ENCODE data around the gene SLC2A6.
"Not testable (repeated sequence)": the region's sequence is repeated elsewhere in the genome, so short reads cannot be mapped to it uniquely, and the experiment has no call there.

The SLC2A6 gene

GRCh38 chr9:133463234-133463863 is 15.6 kb downstream of the SLC2A6 start:
- no peak for DNase-seq (ENCODE audit: low read depth)

DNA sequence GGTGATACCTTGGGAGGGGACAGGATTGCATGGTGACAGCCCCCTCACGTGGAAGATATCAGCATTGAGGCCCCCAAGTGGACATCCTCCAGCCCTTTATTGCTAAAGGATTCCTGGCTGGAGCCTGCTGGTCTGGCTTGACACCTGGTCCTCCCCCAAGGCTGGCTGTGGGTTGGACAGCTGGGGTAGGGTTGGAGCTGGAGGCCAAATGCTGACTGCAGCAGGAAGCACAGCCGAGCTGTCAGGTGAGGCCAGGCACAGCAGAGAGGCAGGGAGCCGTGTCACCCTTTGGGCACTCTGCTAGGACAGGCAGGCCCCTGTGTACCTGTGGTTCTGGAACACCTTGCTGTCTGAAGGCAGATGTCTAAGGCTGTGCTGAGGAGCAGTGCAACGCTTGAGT is 16.9 kb downstream of the SLC2A6 start:
- DNase-seq (ENCODE audit: low read depth), result no peak

DNA sequence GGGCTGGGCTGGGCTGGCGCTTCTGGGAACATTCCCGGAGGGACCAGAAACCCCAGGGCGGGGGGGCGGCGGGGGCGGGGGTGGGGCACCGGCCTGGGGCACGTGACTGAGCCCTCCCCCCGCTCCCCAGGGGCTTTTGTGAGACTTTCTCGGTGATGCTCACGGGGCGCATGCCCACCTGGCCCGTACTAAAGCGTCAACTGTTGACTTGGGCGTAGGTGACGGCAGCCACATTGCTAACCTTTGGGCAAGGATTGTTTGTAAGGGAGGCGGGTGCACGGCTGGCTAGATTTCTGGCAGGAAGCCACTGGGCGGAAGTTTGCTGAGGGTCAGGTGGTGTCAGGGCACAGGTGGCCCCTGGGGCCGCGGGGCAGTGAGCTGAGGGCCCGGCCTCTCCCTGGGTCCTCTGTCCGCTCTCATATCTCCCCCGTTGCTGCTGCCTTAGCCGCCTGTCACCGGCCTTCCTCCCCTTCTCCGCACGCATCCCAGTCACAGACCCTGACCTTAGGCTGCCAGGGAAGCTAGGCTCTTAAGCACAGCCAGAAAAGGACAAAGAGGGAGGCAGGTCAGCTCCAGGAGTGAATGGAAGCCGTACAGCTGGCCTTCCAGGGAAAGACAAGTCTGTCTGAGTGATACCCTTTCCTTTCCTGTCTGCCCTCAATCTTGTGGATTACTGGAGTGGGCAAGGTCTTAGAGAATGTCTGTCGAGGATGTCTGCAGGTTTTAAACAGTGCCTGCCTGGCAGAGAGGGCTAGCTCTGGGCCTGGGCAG is 18.3 kb downstream of the SLC2A6 start:
- peak; percentile 21 for DNase-seq (ENCODE audit: low read depth)

DNA sequence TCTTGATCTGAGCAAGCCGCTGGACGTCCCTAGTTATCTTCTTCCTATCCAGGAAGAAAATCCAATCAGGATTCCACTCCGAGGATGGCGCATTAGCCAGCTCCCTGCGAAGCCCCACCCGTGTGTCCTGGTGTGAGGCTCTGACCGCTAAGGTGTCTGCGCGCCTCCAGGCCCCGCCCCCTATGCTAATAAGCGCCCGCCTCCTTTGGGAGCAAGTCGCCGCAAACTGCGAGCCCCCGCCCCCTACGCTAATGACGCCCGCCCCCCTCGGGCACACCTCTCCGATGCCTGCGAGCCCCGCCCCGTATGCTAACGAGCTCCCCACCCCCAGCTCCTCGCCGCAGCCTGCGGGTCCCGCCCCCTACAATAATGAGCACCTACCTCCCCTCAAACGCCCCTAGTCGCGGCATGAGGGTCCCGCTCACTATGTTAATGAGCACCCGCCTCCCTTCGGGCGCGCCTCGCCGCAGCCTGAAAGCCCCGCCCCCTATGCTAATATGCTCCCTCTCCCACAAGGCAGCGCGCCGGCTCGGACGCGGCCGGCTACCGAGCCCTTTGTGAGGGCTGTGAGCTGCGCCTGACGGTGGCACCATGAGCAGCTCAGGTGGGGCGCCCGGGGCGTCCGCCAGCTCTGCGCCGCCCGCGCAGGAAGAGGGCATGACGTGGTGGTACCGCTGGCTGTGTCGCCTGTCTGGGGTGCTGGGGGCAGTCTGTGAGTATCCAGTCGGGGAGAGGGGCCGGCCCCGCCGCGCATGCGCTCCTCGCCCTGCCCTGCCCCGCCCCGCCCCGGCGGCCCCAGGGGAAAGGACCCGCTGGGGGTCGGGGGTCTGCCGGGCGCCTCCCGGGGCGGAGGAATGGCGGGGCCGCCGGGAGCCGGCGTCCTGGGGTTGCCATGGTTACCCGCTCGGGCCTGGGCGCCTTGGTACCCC is 19.2 kb downstream of the SLC2A6 start, which contains the start of gene CACFD1:
TSS of gene CACFD1 (plus strand) at position 503 of the 929 bp plus-strand sequence. CDS start at position 592, 89 bp downstream.
- DNase-seq (ENCODE audit: low read depth), result peak; percentile 87

DNA sequence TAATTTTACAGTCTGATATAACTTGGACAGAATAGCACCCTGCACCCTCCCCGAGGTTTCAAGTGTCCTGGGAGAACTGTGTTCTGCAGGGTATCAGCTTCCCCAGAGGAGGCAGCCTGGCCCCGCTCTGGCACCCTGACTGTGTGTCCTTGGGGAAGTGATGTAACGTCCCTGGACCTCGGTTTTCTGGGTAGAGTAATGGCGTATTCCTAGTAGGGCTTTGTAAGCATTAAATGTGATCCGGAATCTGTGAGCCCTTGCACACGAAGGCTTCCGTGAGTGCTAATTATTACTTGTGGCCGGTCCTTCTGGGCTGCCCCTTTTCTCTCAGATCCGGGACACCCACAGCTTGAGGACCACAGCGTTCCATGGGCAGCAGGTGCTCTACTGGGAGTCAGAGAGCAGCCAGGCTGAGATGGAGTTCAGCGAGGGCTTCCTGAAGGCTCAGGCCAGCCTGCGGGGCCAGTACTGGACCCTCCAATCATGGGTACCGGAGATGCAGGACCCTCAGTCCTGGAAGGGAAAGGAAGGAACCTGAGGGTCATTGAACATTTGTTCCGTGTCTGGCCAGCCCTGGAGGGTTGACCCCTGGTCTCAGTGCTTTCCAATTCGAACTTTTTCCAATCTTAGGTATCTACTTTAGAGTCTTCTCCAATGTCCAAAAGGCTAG is 20.1 kb downstream of the SLC2A6 start:
- no peak for DNase-seq (ENCODE audit: low read depth)

DNA sequence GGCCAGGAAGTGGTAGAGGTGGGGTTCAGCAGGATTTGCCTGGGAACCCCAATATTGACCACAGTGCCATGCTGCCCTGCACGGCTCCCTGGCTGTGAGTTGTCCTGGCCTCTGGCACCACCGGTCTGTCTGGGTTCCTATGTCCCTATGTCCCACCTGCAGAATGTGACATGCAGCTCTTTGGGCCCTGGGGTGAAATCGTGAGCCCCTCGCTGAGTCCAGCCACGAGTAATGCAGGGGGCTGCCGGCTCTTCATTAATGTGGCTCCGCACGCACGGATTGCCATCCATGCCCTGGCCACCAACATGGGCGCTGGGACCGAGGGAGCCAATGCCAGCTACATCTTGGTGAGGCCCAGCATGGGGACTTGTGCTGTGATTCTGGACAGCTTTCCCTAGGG is 21.2 kb downstream of the SLC2A6 start:
- DNase-seq (ENCODE audit: low read depth), result no peak

GRCh38 chr9:133457233-133457632 is 21.7 kb downstream of the SLC2A6 start:
- DNase-seq (ENCODE audit: low read depth), result no peak

GRCh38 chr9:133456409-133456808 is 22.5 kb downstream of the SLC2A6 start:
- no peak for DNase-seq (ENCODE audit: low read depth)

DNA sequence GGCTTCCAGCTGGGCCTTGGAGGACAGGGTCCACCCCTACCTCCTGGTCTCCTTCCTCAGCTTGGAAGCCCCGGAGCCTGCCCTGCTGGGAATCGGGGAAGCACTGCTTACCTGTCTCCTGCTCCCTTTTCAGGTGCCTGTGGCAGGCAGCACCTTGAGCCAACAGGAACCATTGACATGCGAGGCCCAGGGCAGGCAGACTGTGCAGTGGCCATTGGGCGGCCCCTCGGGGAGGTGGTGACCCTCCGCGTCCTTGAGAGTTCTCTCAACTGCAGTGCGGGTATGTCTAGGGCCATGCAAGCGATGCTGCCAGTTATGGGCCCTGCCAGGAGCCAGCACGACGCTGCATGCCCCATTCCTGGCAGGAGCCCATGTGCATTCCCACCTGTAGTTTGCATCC is 23.0 kb downstream of the SLC2A6 start:
- no peak for DNase-seq (ENCODE audit: low read depth)

DNA sequence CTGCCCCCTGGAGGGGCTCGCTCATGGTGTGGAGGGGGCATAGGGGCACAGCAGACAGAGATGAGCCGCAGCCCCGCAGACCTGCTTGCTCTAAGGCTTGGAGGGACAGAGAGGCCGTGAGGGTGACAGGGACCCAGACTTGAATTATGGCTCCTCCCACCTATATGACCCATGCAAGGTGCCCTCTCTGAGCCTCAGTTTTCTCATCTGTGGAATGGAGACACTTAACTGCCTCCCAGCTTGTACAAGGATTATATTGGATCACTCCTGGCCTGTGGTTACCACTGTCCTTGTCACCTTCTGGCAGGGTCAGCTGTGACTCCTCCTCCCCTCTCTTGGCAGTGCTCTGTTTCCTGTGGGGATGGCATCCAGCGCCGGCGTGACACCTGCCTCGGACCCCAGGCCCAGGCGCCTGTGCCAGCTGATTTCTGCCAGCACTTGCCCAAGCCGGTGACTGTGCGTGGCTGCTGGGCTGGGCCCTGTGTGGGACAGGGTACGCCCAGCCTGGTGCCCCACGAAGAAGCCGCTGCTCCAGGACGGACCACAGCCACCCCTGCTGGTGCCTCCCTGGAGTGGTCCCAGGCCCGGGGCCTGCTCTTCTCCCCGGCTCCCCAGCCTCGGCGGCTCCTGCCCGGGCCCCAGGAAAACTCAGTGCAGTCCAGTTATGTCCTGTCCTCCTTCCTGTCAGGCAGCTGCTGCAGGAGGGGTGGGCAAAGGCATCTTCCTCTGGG is 23.8 kb downstream of the SLC2A6 start:
- DNase-seq (ENCODE audit: low read depth), result no peak

DNA sequence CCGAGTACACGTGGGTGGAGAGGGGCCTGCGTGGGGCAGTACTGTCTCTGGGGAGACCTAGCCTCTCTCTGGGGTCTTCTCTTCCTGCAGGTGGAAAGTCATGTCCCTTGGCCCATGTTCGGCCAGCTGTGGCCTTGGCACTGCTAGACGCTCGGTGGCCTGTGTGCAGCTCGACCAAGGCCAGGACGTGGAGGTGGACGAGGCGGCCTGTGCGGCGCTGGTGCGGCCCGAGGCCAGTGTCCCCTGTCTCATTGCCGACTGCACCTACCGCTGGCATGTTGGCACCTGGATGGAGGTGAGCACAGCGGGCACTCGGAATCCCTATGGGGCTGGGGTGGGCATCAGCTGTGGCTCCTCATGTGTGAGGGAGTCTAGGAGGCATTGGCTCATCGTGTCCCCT is 24.6 kb downstream of the SLC2A6 start:
- DNase-seq (ENCODE audit: low read depth), result no peak

- no peak for DNase-seq (ENCODE audit: low read depth)
Measured at GRCh38 chr9:133453651-133454050, 25.2 kb downstream of the SLC2A6 start.

DNA sequence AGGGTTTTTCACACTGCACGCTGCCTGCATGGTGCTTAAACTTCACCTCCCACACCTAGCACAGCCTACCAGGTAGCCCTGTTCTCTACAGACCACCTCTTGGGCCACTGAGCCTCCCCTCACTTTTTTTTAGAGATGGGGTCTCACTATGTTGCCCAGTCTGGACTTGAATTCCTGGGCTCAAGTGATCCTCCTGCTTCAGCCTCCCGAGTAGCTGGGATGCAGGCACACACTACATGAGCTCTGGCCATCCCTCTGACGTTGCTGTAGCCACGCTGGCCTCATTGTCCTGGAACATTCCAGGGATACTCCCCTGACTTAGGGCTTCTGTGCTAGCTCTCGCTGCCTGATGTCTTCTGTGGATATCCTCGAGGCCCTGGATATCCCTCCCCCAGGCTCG is 26.3 kb downstream of the SLC2A6 start:
- no peak for DNase-seq (ENCODE audit: low read depth)

DNA sequence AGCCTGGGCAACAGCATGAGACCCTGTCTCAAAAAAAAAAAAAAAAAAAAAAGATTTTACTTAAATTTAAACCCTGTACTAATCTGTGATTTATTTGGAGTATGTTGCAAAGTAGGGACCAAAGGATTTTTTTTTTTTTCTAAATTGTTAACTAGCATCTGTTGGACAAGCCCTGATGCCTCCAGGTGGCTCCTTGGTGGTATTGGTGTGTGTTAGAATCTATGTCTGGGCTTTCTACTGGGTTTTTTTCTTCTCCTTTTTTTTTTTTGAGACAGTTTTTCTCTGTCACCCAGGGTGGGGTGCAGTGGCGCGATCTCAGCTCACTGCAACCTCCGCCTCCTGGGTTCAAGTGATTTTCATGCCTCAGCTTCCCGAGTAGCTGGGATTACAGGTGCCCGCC is 27.0 kb downstream of the SLC2A6 start:
- DNase-seq (ENCODE audit: low read depth), result not testable (repeated sequence)

GRCh38 chr9:133449760-133450159 is 29.1 kb downstream of the SLC2A6 start:
- peak; percentile 66 for DNase-seq (ENCODE audit: low read depth)

DNA sequence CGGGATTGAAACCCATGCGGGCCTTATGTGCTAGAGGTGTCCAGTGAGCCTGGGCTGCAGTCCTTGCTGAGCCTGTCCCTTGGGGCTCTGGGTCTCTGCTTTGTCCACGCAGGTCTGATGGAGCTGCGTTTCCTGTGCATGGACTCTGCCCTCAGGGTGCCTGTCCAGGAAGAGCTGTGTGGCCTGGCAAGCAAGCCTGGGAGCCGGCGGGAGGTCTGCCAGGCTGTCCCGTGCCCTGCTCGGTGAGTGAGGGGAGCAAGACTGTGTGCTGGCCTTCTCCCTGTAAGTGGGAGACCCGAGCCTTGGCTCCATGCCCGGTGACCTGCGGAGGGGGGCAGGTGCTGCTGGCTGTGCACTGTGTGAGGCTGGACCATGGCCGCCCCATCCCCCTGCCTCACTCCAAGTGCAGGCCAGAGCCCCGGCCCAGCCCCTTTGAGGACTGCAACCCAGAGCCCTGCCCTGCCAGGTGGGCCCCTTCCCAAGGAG is 30.4 kb downstream of the SLC2A6 start:
- no peak for DNase-seq (ENCODE audit: low read depth)

DNA sequence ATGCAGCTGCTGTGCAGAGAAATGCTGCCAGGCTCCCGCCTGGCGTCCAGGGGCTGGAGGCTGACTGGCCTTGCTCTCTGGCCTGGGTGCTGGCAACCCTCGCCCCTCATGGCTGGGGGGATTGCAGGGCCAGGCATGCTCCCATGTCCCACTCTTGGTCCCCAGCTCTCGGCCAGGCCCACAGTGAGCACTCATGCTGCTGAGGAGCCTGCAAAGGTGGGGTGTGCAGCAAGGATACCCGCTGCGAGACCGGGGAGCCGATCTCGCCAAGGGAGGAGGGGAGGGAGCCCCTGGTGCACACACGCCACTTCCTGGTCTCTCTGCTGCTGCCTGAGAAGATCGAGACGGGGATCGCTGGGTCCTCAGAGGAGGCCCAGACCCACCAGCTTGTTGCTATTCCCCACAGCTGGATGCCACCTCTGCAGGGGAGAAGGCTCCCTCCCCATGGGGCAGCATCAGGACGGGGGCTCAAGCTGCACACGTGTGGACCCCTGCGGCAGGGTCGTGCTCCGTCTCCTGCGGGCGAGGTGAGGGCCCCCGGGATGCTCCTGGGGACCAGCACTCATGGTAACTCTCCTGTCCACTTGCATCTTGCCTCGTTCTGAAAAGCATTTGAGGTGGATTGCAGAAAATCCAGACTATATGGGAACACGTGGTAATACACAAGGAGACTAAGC is 33.5 kb downstream of the SLC2A6 start:
- DNase-seq (ENCODE audit: low read depth), result no peak

DNA sequence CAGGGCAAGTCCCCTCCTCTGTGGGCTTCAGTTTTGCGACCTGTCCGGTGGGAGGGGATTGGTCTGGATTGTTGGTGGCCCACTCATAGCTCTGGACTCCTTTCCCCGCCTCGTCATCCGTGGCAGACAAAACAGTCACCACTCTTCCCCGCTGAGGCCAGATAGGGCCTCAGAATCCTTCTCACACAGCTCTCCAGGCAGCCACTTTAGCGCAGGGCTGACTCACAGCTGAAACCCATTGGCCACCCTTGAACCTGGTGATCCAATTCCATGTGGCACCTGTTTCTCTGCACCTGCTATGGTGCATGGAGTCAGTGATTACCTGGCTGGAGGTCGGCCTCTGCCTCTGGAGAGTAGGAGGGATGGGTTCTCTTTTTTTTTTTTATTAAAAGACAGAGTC is 34.9 kb downstream of the SLC2A6 start:
- no peak for DNase-seq (ENCODE audit: low read depth)

GRCh38 chr9:133443248-133443647 is 35.7 kb downstream of the SLC2A6 start:
- DNase-seq (ENCODE audit: low read depth), result no peak

DNA sequence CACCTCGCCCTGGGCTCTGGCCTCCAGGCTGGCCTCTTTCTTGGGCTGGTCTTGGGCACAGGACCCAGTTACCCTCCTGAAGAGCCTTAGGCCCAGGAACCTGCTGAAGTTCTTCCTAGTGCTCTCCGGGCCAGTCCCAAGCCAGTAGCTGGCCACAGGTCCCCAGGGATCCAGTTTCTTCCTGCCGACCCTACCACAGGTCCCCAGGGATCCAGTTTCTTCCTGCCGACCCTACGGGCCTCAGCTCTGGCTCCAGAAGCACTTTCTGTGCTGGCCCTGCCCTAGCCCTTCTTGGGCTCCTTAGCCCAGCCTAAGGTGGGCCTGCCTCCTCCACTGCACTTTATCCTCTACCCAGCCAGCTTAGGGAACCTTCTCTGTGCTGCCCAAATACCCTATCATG is 37.3 kb downstream of the SLC2A6 start:
- no peak for DNase-seq (ENCODE audit: low read depth)

DNA sequence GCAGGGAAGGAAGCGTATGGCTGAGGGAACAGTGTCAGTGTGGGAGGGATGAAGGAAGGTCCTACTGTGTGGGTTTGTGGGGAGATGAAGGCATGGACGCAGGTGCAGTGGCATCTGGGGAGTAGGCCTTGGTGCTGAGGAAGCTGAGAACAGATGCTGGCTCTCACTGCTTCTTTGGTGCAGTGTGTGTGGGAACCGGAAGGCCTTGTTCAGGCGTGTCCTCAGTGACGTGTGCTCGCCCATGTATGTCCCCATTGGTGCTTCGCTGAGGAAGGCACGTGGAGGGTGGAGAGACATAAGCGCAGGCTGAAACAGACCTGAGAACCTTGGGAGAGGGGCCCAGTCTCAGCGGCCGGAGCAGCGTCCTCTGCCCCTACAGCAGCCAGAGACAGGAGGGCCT is 38.0 kb downstream of the SLC2A6 start:
- no peak for DNase-seq (ENCODE audit: low read depth)
